NCI-H1694 (cell line): ENCODE data around the gene NDRG4.
A peak's percentile ranks its signal among the peaks of the same experiment; 100 is the strongest.
"Not testable (repeated sequence)": the region's sequence is repeated elsewhere in the genome, so short reads cannot be mapped to it uniquely, and the experiment has no call there.

Experiments used
- DNase-seq: peaks from one replicate; lab custom pipeline; 2025; lab: John Stamatoyannopoulos, UW

NDRG4 gene

GRCh38 chr16:58464916-58465731 lies 34.8 kb upstream of the NDRG4 start:
- no peak for DNase-seq

GRCh38 chr16:58465817-58466216 lies 34.1 kb upstream of the NDRG4 start:
- no peak for DNase-seq

GRCh38 chr16:58466396-58466795 lies 33.5 kb upstream of the NDRG4 start:
- DNase-seq: no peak

GRCh38 chr16:58467905-58468304 lies 32.0 kb upstream of the NDRG4 start:
- no peak for DNase-seq

GRCh38 chr16:58471209-58471975 lies 28.6 kb upstream of the NDRG4 start:
- no peak for DNase-seq

GRCh38 chr16:58472266-58472665 lies 27.7 kb upstream of the NDRG4 start:
- DNase-seq: no peak

GRCh38 chr16:58472827-58473226 lies 27.1 kb upstream of the NDRG4 start:
- DNase-seq: no peak

- DNase-seq: no peak
Observed at GRCh38 chr16:58474296-58474695, 25.6 kb upstream of the NDRG4 start.

- no peak for DNase-seq
Observed at GRCh38 chr16:58475091-58475619, 24.8 kb upstream of the NDRG4 start.

GRCh38 chr16:58476791-58477190 lies 23.2 kb upstream of the NDRG4 start:
- DNase-seq: no peak

- DNase-seq: no peak
Observed at GRCh38 chr16:58478427-58478826, 21.5 kb upstream of the NDRG4 start.

GRCh38 chr16:58481226-58481869 lies 18.6 kb upstream of the NDRG4 start:
- DNase-seq: no peak

GRCh38 chr16:58481931-58482330 lies 18.0 kb upstream of the NDRG4 start:
- DNase-seq: no peak

- no peak for DNase-seq
Observed at GRCh38 chr16:58485184-58485887, 14.6 kb upstream of the NDRG4 start.

- peak; percentile 57 for DNase-seq
Observed at GRCh38 chr16:58487566-58488351, 12.2 kb upstream of the NDRG4 start.

GRCh38 chr16:58488531-58488930 lies 11.4 kb upstream of the NDRG4 start:
- DNase-seq: no peak

- DNase-seq: no peak
Observed at GRCh38 chr16:58490065-58490464, 9.9 kb upstream of the NDRG4 start.

GRCh38 chr16:58490539-58490938 lies 9.4 kb upstream of the NDRG4 start:
- not testable (repeated sequence) for DNase-seq

- DNase-seq: no peak
Observed at GRCh38 chr16:58492066-58492465, 7.9 kb upstream of the NDRG4 start.

GRCh38 chr16:58492735-58493134 lies 7.2 kb upstream of the NDRG4 start:
- DNase-seq: no peak

GRCh38 chr16:58493756-58494431 lies 6.0 kb upstream of the NDRG4 start:
- no peak for DNase-seq
